Measurements from ENCODE around the gene IQCK.

Gene IQCK

GRCh38 chr16:19705843-19706242 lies 12.2 kb upstream of the IQCK start:
- Histone ChIP-seq H3K4me1 (ENCODE audit: control insufficient read depth, low read length) (no peaks in the 10 kb centered on the region), H3K9me2 (replicated peaks; ENCODE audit: control insufficient read depth, low read length) (no peaks in the 10 kb centered on the region), H4K20me1 (ENCODE audit: control insufficient read depth, insufficient read depth, low read depth, low read length) (no peaks in the 10 kb centered on the region), H3K79me2 (ENCODE audit: control insufficient read depth, low read length) (peaks cover 2% of the 10 kb centered on the region; the same call in 1 of the 2 replicates), H3K9me3 (ENCODE audit: control insufficient read depth, insufficient read depth, low read length) (no peaks in the 10 kb centered on the region), H3K36me3 (ENCODE audit: control insufficient read depth, low read length) (peaks cover 84% of the 10 kb centered on the region), H3K4me2 (ENCODE audit: low read length) (no peak overlapping the region), H3K4me3 (ENCODE audit: low read length) (no peak overlapping the region), H3F3A (ENCODE audit: control insufficient read depth, insufficient read depth) (no peaks in the 10 kb centered on the region), H3K27ac (ENCODE audit: low read depth, low read length) (no peak overlapping the region), H3K27me3 (ENCODE audit: control insufficient read depth, low read length) (no peaks in the 10 kb centered on the region)
- TF ChIP-seq EZH2phosphoT487 (IDR thresholded peaks at IDR 0.05; ENCODE audit: borderline replicate concordance, low read length) (no peak), CTCF (IDR thresholded peaks at IDR 0.05; ENCODE audit: low read depth, low read length, poor library complexity, severe bottlenecking) (no peak)

- H3K79me2 ChIP-seq (ENCODE audit: control insufficient read depth, low read length) = peaks cover 6% of the 10 kb centered on the region
- H3K4me3 ChIP-seq (ENCODE audit: low read length) = no peak overlapping the region
- peaks cover 87% of the 10 kb centered on the region for H3K36me3 ChIP-seq (ENCODE audit: control insufficient read depth, low read length)
- no peaks in the 10 kb centered on the region for H4K20me1 ChIP-seq (ENCODE audit: control insufficient read depth, insufficient read depth, low read depth, low read length)
- no peaks in the 10 kb centered on the region for H3F3A ChIP-seq (ENCODE audit: control insufficient read depth, insufficient read depth)
- H3K27ac ChIP-seq (ENCODE audit: low read depth, low read length) = no peak overlapping the region
- no peaks in the 10 kb centered on the region for H3K9me3 ChIP-seq (ENCODE audit: control insufficient read depth, insufficient read depth, low read length)
- no peaks in the 10 kb centered on the region for H3K27me3 ChIP-seq (ENCODE audit: control insufficient read depth, low read length)
- H3K4me2 ChIP-seq (ENCODE audit: low read length) = no peak overlapping the region
- H3K4me1 ChIP-seq (ENCODE audit: control insufficient read depth, low read length) = no peaks in the 10 kb centered on the region
- H3K9me2 ChIP-seq (replicated peaks; ENCODE audit: control insufficient read depth, low read length) = no peaks in the 10 kb centered on the region
- TF ChIP-seq CTCF (IDR thresholded peaks at IDR 0.05; ENCODE audit: low read depth, low read length, poor library complexity, severe bottlenecking) = no peak
- no peak for TF ChIP-seq EZH2phosphoT487 (IDR thresholded peaks at IDR 0.05; ENCODE audit: borderline replicate concordance, low read length)
Observed at GRCh38 chr16:19706846-19707245, 11.2 kb upstream of the IQCK start.

- H4K20me1 ChIP-seq (ENCODE audit: control insufficient read depth, insufficient read depth, low read depth, low read length) = no peaks in the 10 kb centered on the region
- no peaks in the 10 kb centered on the region for H3K9me2 ChIP-seq (replicated peaks; ENCODE audit: control insufficient read depth, low read length)
- no peak overlapping the region for H3K27ac ChIP-seq (ENCODE audit: low read depth, low read length)
- H3K4me2 ChIP-seq (ENCODE audit: low read length) = no peak overlapping the region
- H3K27me3 ChIP-seq (ENCODE audit: control insufficient read depth, low read length) = no peaks in the 10 kb centered on the region
- TF ChIP-seq EZH2phosphoT487 (IDR thresholded peaks at IDR 0.05; ENCODE audit: borderline replicate concordance, low read length) (no peak), CTCF (IDR thresholded peaks at IDR 0.05; ENCODE audit: low read depth, low read length, poor library complexity, severe bottlenecking) (no peak)
- H3F3A ChIP-seq (ENCODE audit: control insufficient read depth, insufficient read depth) = no peaks in the 10 kb centered on the region
- H3K79me2 ChIP-seq (ENCODE audit: control insufficient read depth, low read length) = peaks cover 15% of the 10 kb centered on the region
- H3K4me1 ChIP-seq (ENCODE audit: control insufficient read depth, low read length) = no peaks in the 10 kb centered on the region
- no peaks in the 10 kb centered on the region for H3K9me3 ChIP-seq (ENCODE audit: control insufficient read depth, insufficient read depth, low read length)
- no peak overlapping the region for H3K4me3 ChIP-seq (ENCODE audit: low read length)
- H3K36me3 ChIP-seq (ENCODE audit: control insufficient read depth, low read length) = peaks cover 90% of the 10 kb centered on the region
Observed at GRCh38 chr16:19707569-19708295, 10.3 kb upstream of the IQCK start.

Data from DOHH2 (cell line).